Panc1 (cell line): Measurements from ENCODE around the gene SIGLEC9. TPM values are rescaled to one million over a fixed set of nuclear protein-coding genes. Genes with fewer than 3 reads are reported as not detected.

ENCODE experiments used
- ATAC-seq: fragments of 200-7000 bp; cut with Tn5 transposase; 2 replicates; pipeline ENCODE4 v1.9.1; 2020; ENCODE audit warnings: mild to moderate bottlenecking, moderate library complexity
- BruUV-seq: library from RNA; stranded (reverse); fragments of 400-500 nt; replicated peaks from 2 replicates; lab custom pipeline; 2021; lab: Mats Ljungman, UMichigan
- CTCF ChIA-PET: fragments of 300-600 bp; sonication (Branson Sonifier 250); formaldehyde crosslinking; loops from one replicate; lab custom pipeline; 2022; ENCODE audit warnings: antibody characterized with exemption; lab: Charles Lee
- POLR2A ChIA-PET: fragments of 300-600 bp; sonication (Branson Sonifier 250); formaldehyde crosslinking; loops from one replicate; lab custom pipeline; 2022; ENCODE audit warnings: antibody characterized with exemption; lab: Charles Lee
- DNase-seq: peaks from one replicate; pipeline ENCODE4 v3.0.0-alpha.2; 2010; ENCODE audit warnings: low read depth, low spot score
- H3K27ac ChIP-seq: 2 replicates; pipeline ENCODE4 v1.5.1; 2011; ENCODE audit warnings: mild to moderate bottlenecking, low read length, inconsistent platforms
- H3K27me3 ChIP-seq: fragments of 200-500 bp; sonication (Bioruptor generic); 2 replicates; pipeline ENCODE4 v1.6.0; 2014; ENCODE audit warnings: low read length, inconsistent platforms; ENCODE audit not compliant: control insufficient read depth, insufficient read depth
- H3K36me3 ChIP-seq: fragments of 200-500 bp; sonication (Bioruptor generic); 2 replicates; pipeline ENCODE4 v1.5.1; 2014; ENCODE audit warnings: inconsistent platforms, mild to moderate bottlenecking, low read length, moderate library complexity; ENCODE audit not compliant: control insufficient read depth, insufficient read depth
- H3K4me1 ChIP-seq: 2 replicates; pipeline ENCODE4 v1.5.1; 2011; ENCODE audit warnings: inconsistent platforms, mild to moderate bottlenecking, low read length, moderate library complexity; ENCODE audit not compliant: control insufficient read depth, insufficient read depth
- H3K4me3 ChIP-seq, 2 experiments: 2 replicates each; pipeline ENCODE4 v1.5.1; 2011 to 2012; ENCODE audit warnings: low read depth in 2 of 2, low read length in 2 of 2, mild to moderate bottlenecking in 2 of 2, inconsistent platforms in 1 of 2, moderate library complexity in 1 of 2
- H3K9me3 ChIP-seq: fragments of 200-500 bp; sonication (Bioruptor generic); 2 replicates; pipeline ENCODE4 v1.5.1; 2014; ENCODE audit warnings: low read depth, mild to moderate bottlenecking, inconsistent platforms, low read length, moderate library complexity; ENCODE audit not compliant: control insufficient read depth, insufficient read depth
- POLR2AphosphoS5 ChIP-seq: IDR thresholded peaks from 2 replicates; pipeline ENCODE4 v1.6.1; 2012; ENCODE audit warnings: mild to moderate bottlenecking, low read depth, low read length, moderate library complexity
- SIN3A ChIP-seq: IDR thresholded peaks from 2 replicates; pipeline ENCODE4 v1.6.1; 2012; ENCODE audit warnings: low read depth, mild to moderate bottlenecking, low read length, moderate library complexity, borderline replicate concordance; ENCODE audit not compliant: insufficient read depth
- TCF7L2 ChIP-seq: IDR thresholded peaks from 2 replicates; pipeline ENCODE4 v1.6.1; 2011; ENCODE audit warnings: mild to moderate bottlenecking, low read depth, low read length, inconsistent platforms
- in situ Hi-C: cut with HindIII; loops from 2 replicates; pipeline ENCODE4 v1.10.0; 2016; ENCODE audit warnings: low sequenced_read_pairs, low pct_unique_long_range_greater_than_20kb
- intact Hi-C: fragments of 100-400 bp; cut with micrococcal nuclease; formaldehyde crosslinking; loops from one replicate; pipeline ENCODE4 v1.10.0; 2022; ENCODE audit not compliant: unreplicated experiment
- total RNA-seq: library from RNA; stranded (reverse); gene quantifications from one replicate; pipeline ENCODE4 v1.2.1, GENCODE V29; 2021; ENCODE audit not compliant: unreplicated experiment
- TF ChIP-seq, protein P1 (sequence below), 2 experiments: IDR thresholded peaks; 2 replicates each; pipeline ENCODE4 v1.6.1; 2011 to 2012; ENCODE audit warnings: low read depth in 2 of 2, control low read depth in 1 of 2, low read length in 1 of 2, mild to moderate bottlenecking in 1 of 2, moderate library complexity in 1 of 2; ENCODE audit not compliant: insufficient read depth in 1 of 2
- TF ChIP-seq, protein P2 (sequence below): fragments of 450-650 bp; IDR thresholded peaks from 2 replicates; pipeline ENCODE4 v1.5.1; 2017; ENCODE audit warnings: mild to moderate bottlenecking

SIGLEC9 gene
- total RNA-seq, 1 experiment from 2014 or later = not detected

- no peak for DNase-seq
- H3K9me3 ChIP-seq = no peaks in the 10 kb centered on the region
- ChIA-PET POLR2A (no interaction called here), CTCF (interaction anchor here (0.7 to 1.1 kb wide), 2 partner anchors 13 to 151 kb away, joined by 3 to 4 read pairs; no protein-coding TSS in a partner anchor)
- no peaks in the 10 kb centered on the region for H3K4me1 ChIP-seq
- H3K27ac ChIP-seq = no peak overlapping the region
- H3K36me3 ChIP-seq = no peaks in the 10 kb centered on the region
- no peak for TF ChIP-seq SIN3A
- TF ChIP-seq, protein P1, sequence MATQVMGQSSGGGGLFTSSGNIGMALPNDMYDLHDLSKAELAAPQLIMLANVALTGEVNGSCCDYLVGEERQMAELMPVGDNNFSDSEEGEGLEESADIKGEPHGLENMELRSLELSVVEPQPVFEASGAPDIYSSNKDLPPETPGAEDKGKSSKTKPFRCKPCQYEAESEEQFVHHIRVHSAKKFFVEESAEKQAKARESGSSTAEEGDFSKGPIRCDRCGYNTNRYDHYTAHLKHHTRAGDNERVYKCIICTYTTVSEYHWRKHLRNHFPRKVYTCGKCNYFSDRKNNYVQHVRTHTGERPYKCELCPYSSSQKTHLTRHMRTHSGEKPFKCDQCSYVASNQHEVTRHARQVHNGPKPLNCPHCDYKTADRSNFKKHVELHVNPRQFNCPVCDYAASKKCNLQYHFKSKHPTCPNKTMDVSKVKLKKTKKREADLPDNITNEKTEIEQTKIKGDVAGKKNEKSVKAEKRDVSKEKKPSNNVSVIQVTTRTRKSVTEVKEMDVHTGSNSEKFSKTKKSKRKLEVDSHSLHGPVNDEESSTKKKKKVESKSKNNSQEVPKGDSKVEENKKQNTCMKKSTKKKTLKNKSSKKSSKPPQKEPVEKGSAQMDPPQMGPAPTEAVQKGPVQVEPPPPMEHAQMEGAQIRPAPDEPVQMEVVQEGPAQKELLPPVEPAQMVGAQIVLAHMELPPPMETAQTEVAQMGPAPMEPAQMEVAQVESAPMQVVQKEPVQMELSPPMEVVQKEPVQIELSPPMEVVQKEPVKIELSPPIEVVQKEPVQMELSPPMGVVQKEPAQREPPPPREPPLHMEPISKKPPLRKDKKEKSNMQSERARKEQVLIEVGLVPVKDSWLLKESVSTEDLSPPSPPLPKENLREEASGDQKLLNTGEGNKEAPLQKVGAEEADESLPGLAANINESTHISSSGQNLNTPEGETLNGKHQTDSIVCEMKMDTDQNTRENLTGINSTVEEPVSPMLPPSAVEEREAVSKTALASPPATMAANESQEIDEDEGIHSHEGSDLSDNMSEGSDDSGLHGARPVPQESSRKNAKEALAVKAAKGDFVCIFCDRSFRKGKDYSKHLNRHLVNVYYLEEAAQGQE (IDR thresholded peaks at IDR 0.05; ENCODE audit: insufficient read depth in 1 of 2, low read depth in 2 of 2, low read length in 1 of 2) = no peak
- no peak for TF ChIP-seq POLR2AphosphoS5
- TF ChIP-seq TCF7L2 = no peak
- BruUV-seq = no TSS peak
- intact Hi-C loops = no loop called here
- H3K4me3 ChIP-seq = no peak overlapping the region
- H3K27me3 ChIP-seq = no peaks in the 10 kb centered on the region
- no peak for ATAC-seq
- in situ Hi-C loops = no loop called here
These were observed 7.3 kb downstream of the SIGLEC9 start for GRCh38 chr19:51131780-51132680.

- intact Hi-C loops (no loop called here), in situ Hi-C loops (no loop called here)
- no peaks in the 10 kb centered on the region for H3K9me3 ChIP-seq
- no peaks in the 10 kb centered on the region for H3K4me1 ChIP-seq
- H3K27ac ChIP-seq = no peak overlapping the region
- ChIA-PET POLR2A (no interaction called here), CTCF (no interaction called here)
- TF ChIP-seq, protein P1 (IDR thresholded peaks at IDR 0.05; ENCODE audit: insufficient read depth in 1 of 2, low read depth in 2 of 2, low read length in 1 of 2) = no peak
- TF ChIP-seq POLR2AphosphoS5 = no peak
- no peak for TF ChIP-seq TCF7L2
- TF ChIP-seq, protein P2, sequence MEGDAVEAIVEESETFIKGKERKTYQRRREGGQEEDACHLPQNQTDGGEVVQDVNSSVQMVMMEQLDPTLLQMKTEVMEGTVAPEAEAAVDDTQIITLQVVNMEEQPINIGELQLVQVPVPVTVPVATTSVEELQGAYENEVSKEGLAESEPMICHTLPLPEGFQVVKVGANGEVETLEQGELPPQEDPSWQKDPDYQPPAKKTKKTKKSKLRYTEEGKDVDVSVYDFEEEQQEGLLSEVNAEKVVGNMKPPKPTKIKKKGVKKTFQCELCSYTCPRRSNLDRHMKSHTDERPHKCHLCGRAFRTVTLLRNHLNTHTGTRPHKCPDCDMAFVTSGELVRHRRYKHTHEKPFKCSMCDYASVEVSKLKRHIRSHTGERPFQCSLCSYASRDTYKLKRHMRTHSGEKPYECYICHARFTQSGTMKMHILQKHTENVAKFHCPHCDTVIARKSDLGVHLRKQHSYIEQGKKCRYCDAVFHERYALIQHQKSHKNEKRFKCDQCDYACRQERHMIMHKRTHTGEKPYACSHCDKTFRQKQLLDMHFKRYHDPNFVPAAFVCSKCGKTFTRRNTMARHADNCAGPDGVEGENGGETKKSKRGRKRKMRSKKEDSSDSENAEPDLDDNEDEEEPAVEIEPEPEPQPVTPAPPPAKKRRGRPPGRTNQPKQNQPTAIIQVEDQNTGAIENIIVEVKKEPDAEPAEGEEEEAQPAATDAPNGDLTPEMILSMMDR = no peak
- no peak for TF ChIP-seq SIN3A
- H3K36me3 ChIP-seq = no peaks in the 10 kb centered on the region
- BruUV-seq = no TSS peak
- DNase-seq (no peak), ATAC-seq (no peak)
- no peak overlapping the region for H3K4me3 ChIP-seq
- H3K27me3 ChIP-seq = no peaks in the 10 kb centered on the region; the same call in 1 of the 2 replicates
These were observed 10.3 kb downstream of the SIGLEC9 start for GRCh38 chr19:51135004-51135403.
